Measurements from ENCODE around the gene OR13C5.

The OR13C5 gene

DNA sequence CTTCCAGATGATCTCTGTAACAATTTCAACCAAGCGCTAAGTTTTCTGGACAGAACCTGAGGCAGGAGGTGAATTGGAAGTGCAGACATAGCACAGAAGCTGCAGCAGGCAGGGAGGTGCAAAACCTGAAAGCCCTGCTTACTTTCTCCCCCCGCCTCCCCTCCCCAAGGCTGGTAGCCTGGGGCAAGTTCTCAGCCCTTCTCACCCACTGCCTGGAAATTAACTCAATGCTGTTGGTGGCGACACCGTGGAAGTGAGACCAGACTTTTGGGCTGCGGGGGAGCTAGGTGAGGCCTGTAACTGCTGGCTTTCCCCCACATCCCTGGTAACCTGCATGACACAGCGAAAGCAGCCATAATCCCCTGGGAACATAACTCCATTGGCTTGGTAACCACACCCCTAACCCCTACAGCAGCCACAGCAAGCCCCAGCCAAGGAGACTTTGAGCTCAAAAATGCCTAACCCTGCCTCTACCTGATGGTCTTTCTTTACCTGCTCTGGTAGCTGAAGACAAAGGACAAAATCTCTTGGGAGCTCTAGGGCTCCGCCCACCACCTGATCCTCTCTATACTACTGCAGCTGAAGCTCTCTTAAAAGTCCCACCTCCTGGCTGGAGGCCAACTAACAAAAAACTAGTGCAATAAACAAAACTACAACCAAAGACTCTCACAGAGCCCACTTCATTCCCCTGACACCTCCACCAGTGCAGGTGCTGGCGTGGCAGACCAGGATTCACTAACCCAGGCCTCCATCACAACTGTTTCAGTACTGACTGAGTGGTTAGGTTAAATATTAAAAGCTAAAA is 42.2 kb downstream of the OR13C5 start:
- FAIRE-seq, result peak; percentile 35

GRCh38 chr9:104555521-104555920 is 43.7 kb downstream of the OR13C5 start:
- DNase-seq (ENCODE audit: extremely low spot score, insufficient read length, low read depth), result no peak
- no peak for FAIRE-seq

More for the DNA sequence above, 42.2 kb downstream of the OR13C5 start:
- no peak for DNase-seq (ENCODE audit: extremely low spot score, insufficient read length, low read depth)

- FAIRE-seq (no peak), DNase-seq (ENCODE audit: extremely low spot score, insufficient read length, low read depth) (no peak)
Observed at GRCh38 chr9:104553261-104553660, 46.0 kb downstream of the OR13C5 start.

All from GM18507 (cell line).